GM18868 (cell line): ENCODE data around the gene MGMT.

Source experiments
- ATAC-seq: cut with Tn5 transposase; IDR thresholded peaks from one replicate; pipeline ENCODE4 v1.9.1; 2021; ENCODE audit warnings: mild to moderate bottlenecking, moderate library complexity; ENCODE audit not compliant: unreplicated experiment

Gene MGMT

GRCh38 chr10:129541200-129541599 lies 74.2 kb downstream of the MGMT start:
- ATAC-seq: no peak

- no peak for ATAC-seq
Observed at GRCh38 chr10:129541748-129542487, 74.9 kb downstream of the MGMT start.

GRCh38 chr10:129542589-129542988 lies 75.5 kb downstream of the MGMT start:
- no peak for ATAC-seq

- no peak for ATAC-seq
Observed at GRCh38 chr10:129544205-129545202, 77.5 kb downstream of the MGMT start.

- no peak for ATAC-seq
Observed at GRCh38 chr10:129545261-129545660, 78.2 kb downstream of the MGMT start.

- ATAC-seq: no peak
Observed at GRCh38 chr10:129546106-129546505, 79.1 kb downstream of the MGMT start.

- no peak for ATAC-seq
Observed at GRCh38 chr10:129547608-129548007, 80.6 kb downstream of the MGMT start.

- no peak for ATAC-seq
Observed at GRCh38 chr10:129548600-129548999, 81.6 kb downstream of the MGMT start.

- ATAC-seq: no peak
Observed at GRCh38 chr10:129550076-129550475, 83.0 kb downstream of the MGMT start.

- no peak for ATAC-seq
Observed at GRCh38 chr10:129550658-129551057, 83.6 kb downstream of the MGMT start.

GRCh38 chr10:129552119-129552518 lies 85.1 kb downstream of the MGMT start:
- ATAC-seq: no peak

- ATAC-seq: no peak
Observed at GRCh38 chr10:129553928-129554327, 86.9 kb downstream of the MGMT start.

GRCh38 chr10:129556316-129556715 lies 89.3 kb downstream of the MGMT start:
- no peak for ATAC-seq

GRCh38 chr10:129560361-129560760 lies 93.3 kb downstream of the MGMT start:
- no peak for ATAC-seq

GRCh38 chr10:129562487-129562886 lies 95.4 kb downstream of the MGMT start:
- no peak for ATAC-seq

- no peak for ATAC-seq
Observed at GRCh38 chr10:129564923-129565322, 97.9 kb downstream of the MGMT start.

- no peak for ATAC-seq
Observed at GRCh38 chr10:129568583-129569344, 101.7 kb downstream of the MGMT start.

GRCh38 chr10:129570185-129570584 lies 103.1 kb downstream of the MGMT start:
- no peak for ATAC-seq

GRCh38 chr10:129579228-129579627 lies 112.2 kb downstream of the MGMT start:
- no peak for ATAC-seq

GRCh38 chr10:129580010-129580409 lies 113.0 kb downstream of the MGMT start:
- no peak for ATAC-seq

- no peak for ATAC-seq
Observed at GRCh38 chr10:129580901-129581300, 113.9 kb downstream of the MGMT start.
